AG20443 (cell line): ENCODE data around the gene FOXP3.
A peak's percentile ranks its signal among the peaks of the same experiment; 100 is the strongest.

Experiments used
- DNase-seq: peaks from one replicate; pipeline ENCODE4 v3.0.0; 2012; ENCODE audit warnings: low spot score, mixed read lengths

The FOXP3 gene

GRCh38 chrX:49249616-49250015 lies 14.9 kb downstream of the FOXP3 start:
- no peak for DNase-seq

GRCh38 chrX:49249071-49249470 lies 15.4 kb downstream of the FOXP3 start:
- no peak for DNase-seq

GRCh38 chrX:49247916-49248811 lies 16.3 kb downstream of the FOXP3 start:
- DNase-seq = no peak

- DNase-seq = no peak
These were observed 17.2 kb downstream of the FOXP3 start for GRCh38 chrX:49247346-49247745.

GRCh38 chrX:49246541-49246940 lies 18.0 kb downstream of the FOXP3 start:
- no peak for DNase-seq

- DNase-seq = no peak
These were observed 20.3 kb downstream of the FOXP3 start for GRCh38 chrX:49244207-49244606.

GRCh38 chrX:49243166-49243565 lies 21.3 kb downstream of the FOXP3 start:
- DNase-seq = no peak

GRCh38 chrX:49242545-49243066 lies 21.9 kb downstream of the FOXP3 start:
- DNase-seq = no peak

GRCh38 chrX:49238735-49239134 lies 25.8 kb downstream of the FOXP3 start:
- no peak for DNase-seq

GRCh38 chrX:49237060-49237459 lies 27.4 kb downstream of the FOXP3 start:
- DNase-seq = no peak

GRCh38 chrX:49233887-49234555 lies 30.5 kb downstream of the FOXP3 start:
- DNase-seq = peak; percentile 11

- DNase-seq = no peak
These were observed 31.3 kb downstream of the FOXP3 start, which contains the start of gene CACNA1F for GRCh38 chrX:49233176-49233575. Gene CACNA1F, minus strand, starts transcription at chrX:49233340. Its CDS starts 31 bp downstream, at chrX:49233309.

GRCh38 chrX:49232525-49232924 lies 32.0 kb downstream of the FOXP3 start:
- no peak for DNase-seq

- DNase-seq = no peak
These were observed 33.0 kb downstream of the FOXP3 start for GRCh38 chrX:49231333-49232000.

- peak; percentile 31 for DNase-seq
These were observed 33.8 kb downstream of the FOXP3 start for GRCh38 chrX:49230500-49231232.

GRCh38 chrX:49228185-49228584 lies 36.3 kb downstream of the FOXP3 start:
- DNase-seq = no peak

- no peak for DNase-seq
These were observed 36.8 kb downstream of the FOXP3 start for GRCh38 chrX:49227726-49228125.

- no peak for DNase-seq
These were observed 37.6 kb downstream of the FOXP3 start for GRCh38 chrX:49226946-49227345.

- DNase-seq = no peak
These were observed 38.7 kb downstream of the FOXP3 start for GRCh38 chrX:49225858-49226257.

GRCh38 chrX:49221868-49222267 lies 42.6 kb downstream of the FOXP3 start:
- DNase-seq = no peak

- DNase-seq = no peak
These were observed 44.4 kb downstream of the FOXP3 start for GRCh38 chrX:49220100-49220499.
